Neural cell (in vitro differentiated cells): Measurements from ENCODE around the gene ALOX12. TPM values are rescaled to one million over a fixed set of nuclear protein-coding genes. Genes with fewer than 3 reads are reported as not detected.

Experiments used
- H2AFZ ChIP-seq: fragments of 200-600, 300-800 bp; sonication (generic), shearing (Covaris generic); 2 replicates; pipeline ENCODE4 v1.6.0; 2014; ENCODE audit warnings: low read depth, mild to moderate bottlenecking, antibody characterized with exemption, low read length, moderate library complexity
- H3F3A ChIP-seq: fragments of 200-600 bp; shearing (Covaris generic); 2 replicates; pipeline ENCODE4 v1.6.1; 2016; ENCODE audit warnings: mild to moderate bottlenecking, moderate library complexity, mixed read lengths, antibody characterized with exemption, low read length; ENCODE audit not compliant: insufficient read depth, poor library complexity, severe bottlenecking
- H3K27ac ChIP-seq: fragments of 200-600, 300-800 bp; sonication (generic), shearing (Covaris generic); 2 replicates; pipeline ENCODE4 v1.5.1; 2014; ENCODE audit warnings: mild to moderate bottlenecking, low read length, moderate library complexity
- H3K27me3 ChIP-seq: fragments of 300-800, 200-600 bp; sonication (generic), shearing (Covaris generic); 2 replicates; pipeline ENCODE4 v1.6.0; 2014; ENCODE audit warnings: mild to moderate bottlenecking, low read depth, low read length, moderate library complexity; ENCODE audit not compliant: insufficient read depth
- H3K36me3 ChIP-seq: fragments of 300-800, 200-600 bp; sonication (generic), shearing (Covaris generic); 2 replicates; pipeline ENCODE4 v1.5.1; 2014; ENCODE audit warnings: mild to moderate bottlenecking, antibody characterized with exemption, low read length, moderate library complexity; ENCODE audit not compliant: insufficient read depth
- H3K4me2 ChIP-seq: fragments of 300-800, 200-600 bp; sonication (generic), shearing (Covaris generic); 2 replicates; pipeline ENCODE4 v1.6.0; 2014; ENCODE audit warnings: mild to moderate bottlenecking, low read length
- H3K4me3 ChIP-seq: fragments of 300-800, 200-600 bp; sonication (generic), shearing (Covaris generic); 2 replicates; pipeline ENCODE4 v1.5.1; 2014; ENCODE audit warnings: mild to moderate bottlenecking, low read length, moderate library complexity
- H3K79me2 ChIP-seq: fragments of 200-600 bp; shearing (Covaris generic); replicated peaks from 2 replicates; pipeline ENCODE4 v1.6.0; 2014; ENCODE audit warnings: mild to moderate bottlenecking, low read length, moderate library complexity; ENCODE audit not compliant: insufficient read depth
- H3K9ac ChIP-seq: fragments of 300-800, 200-600 bp; sonication (generic), shearing (Covaris generic); 2 replicates; pipeline ENCODE4 v1.6.1; 2016; ENCODE audit warnings: mild to moderate bottlenecking, low read length, mixed read lengths
- H3K9me2 ChIP-seq: fragments of 200-600 bp; shearing (Covaris generic); 2 replicates; pipeline ENCODE4 v1.6.1; 2016; ENCODE audit warnings: mild to moderate bottlenecking, low read length, mixed read lengths; ENCODE audit not compliant: insufficient read depth
- H3K9me3 ChIP-seq: fragments of 200-600, 300-800 bp; sonication (generic), shearing (Covaris generic); 2 replicates; pipeline ENCODE4 v1.6.1; 2016; ENCODE audit warnings: mild to moderate bottlenecking, mixed run types, low read length, moderate library complexity, mixed read lengths
- H4K20me1 ChIP-seq: fragments of 200-600 bp; shearing (Covaris generic); 2 replicates; pipeline ENCODE4 v1.6.1; 2016; ENCODE audit warnings: mild to moderate bottlenecking, mixed run types; ENCODE audit not compliant: insufficient read depth
- EP300 ChIP-seq: fragments of 450-650 bp; conservative IDR thresholded peaks from 2 replicates; pipeline ENCODE4 v1.6.1; 2014; ENCODE audit warnings: antibody characterized with exemption, mild to moderate bottlenecking, moderate library complexity; ENCODE audit not compliant: poor library complexity, severe bottlenecking
- EZH2 ChIP-seq: fragments of 200-600, 300-800 bp; shearing (Covaris generic), sonication (generic); IDR thresholded peaks from 2 replicates; pipeline ENCODE4 v1.6.1; 2014; ENCODE audit warnings: antibody characterized with exemption, low read length, borderline replicate concordance, mild to moderate bottlenecking; ENCODE audit not compliant: insufficient read depth, poor library complexity, severe bottlenecking
- MXI1 ChIP-seq: fragments of 450-650 bp; conservative IDR thresholded peaks from 2 replicates; pipeline ENCODE4 v1.6.1; 2014; ENCODE audit warnings: antibody characterized with exemption, mild to moderate bottlenecking; ENCODE audit not compliant: poor library complexity, severe bottlenecking
- POLR2AphosphoS5 ChIP-seq: IDR thresholded peaks from 2 replicates; pipeline ENCODE4 v1.6.1; 2012
- RAD21 ChIP-seq: fragments of 450-650 bp; conservative IDR thresholded peaks from 2 replicates; pipeline ENCODE4 v1.6.1; 2014; ENCODE audit warnings: antibody characterized with exemption, mild to moderate bottlenecking, moderate library complexity
- SMC3 ChIP-seq: fragments of 450-650 bp; conservative IDR thresholded peaks from 2 replicates; pipeline ENCODE4 v1.6.1; 2014; ENCODE audit warnings: antibody characterized with exemption, mild to moderate bottlenecking, moderate library complexity; ENCODE audit not compliant: poor library complexity
- TAF1 ChIP-seq: IDR thresholded peaks from 2 replicates; pipeline ENCODE4 v1.6.1; 2012; ENCODE audit warnings: low read depth
- polyA plus RNA-seq: library from polyadenylated mRNA; depleted of rRNA; stranded (reverse); fragments of >200 nt; gene quantifications from 2 replicates; pipeline ENCODE4 v1.2.3, GENCODE V29; 2014
- TF ChIP-seq, protein P1 (sequence below): fragments of 450-650 bp; IDR thresholded peaks from 2 replicates; pipeline ENCODE4 v1.5.1; 2014; ENCODE audit warnings: antibody characterized with exemption, mild to moderate bottlenecking, moderate library complexity; ENCODE audit not compliant: poor library complexity, severe bottlenecking
- TF ChIP-seq, protein P2 (sequence below): IDR thresholded peaks from 2 replicates; pipeline ENCODE4 v1.6.1; 2012; ENCODE audit warnings: borderline replicate concordance

The ALOX12 gene
- polyA plus RNA-seq, 1 donor from 2014 or later, result not detected

DNA sequence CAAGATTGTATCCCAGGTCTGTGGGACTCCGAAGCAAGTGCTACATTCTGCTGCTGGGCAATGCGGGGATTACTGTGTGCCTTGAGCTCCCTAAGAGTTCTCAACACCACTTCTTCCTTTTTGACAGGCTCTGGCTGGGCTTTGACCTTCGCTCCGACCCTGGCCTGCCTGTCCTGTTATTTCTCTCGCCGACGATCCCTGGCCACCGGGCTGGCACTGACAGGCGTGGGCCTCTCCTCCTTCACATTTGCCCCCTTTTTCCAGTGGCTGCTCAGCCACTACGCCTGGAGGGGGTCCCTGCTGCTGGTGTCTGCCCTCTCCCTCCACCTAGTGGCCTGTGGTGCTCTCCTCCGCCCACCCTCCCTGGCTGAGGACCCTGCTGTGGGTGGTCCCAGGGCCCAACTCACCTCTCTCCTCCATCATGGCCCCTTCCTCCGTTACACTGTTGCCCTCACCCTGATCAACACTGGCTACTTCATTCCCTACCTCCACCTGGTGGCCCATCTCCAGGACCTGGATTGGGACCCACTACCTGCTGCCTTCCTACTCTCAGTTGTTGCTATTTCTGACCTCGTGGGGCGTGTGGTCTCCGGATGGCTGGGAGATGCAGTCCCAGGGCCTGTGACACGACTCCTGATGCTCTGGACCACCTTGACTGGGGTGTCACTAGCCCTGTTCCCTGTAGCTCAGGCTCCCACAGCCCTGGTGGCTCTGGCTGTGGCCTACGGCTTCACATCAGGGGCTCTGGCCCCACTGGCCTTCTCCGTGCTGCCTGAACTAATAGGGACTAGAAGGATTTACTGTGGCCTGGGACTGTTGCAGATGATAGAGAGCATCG is 42.4 kb downstream of the ALOX12 start:
- no peak for TF ChIP-seq TAF1
- no peak for TF ChIP-seq POLR2AphosphoS5
- no peak for TF ChIP-seq RAD21
- H3F3A ChIP-seq, result no peaks in the 10 kb centered on the region
- no peaks in the 10 kb centered on the region for H3K36me3 ChIP-seq
- no peak overlapping the region for H3K4me3 ChIP-seq
- no peaks in the 10 kb centered on the region for H3K79me2 ChIP-seq
- H3K27me3 ChIP-seq, result peaks cover 20% of the 10 kb centered on the region
- H3K4me2 ChIP-seq, result no peak overlapping the region
- no peaks in the 10 kb centered on the region for H4K20me1 ChIP-seq
- H3K9me2 ChIP-seq, result no peaks in the 10 kb centered on the region
- H3K9ac ChIP-seq, result no peak overlapping the region
- no peaks in the 10 kb centered on the region for H3K9me3 ChIP-seq
- H2AFZ ChIP-seq, result no peak overlapping the region
- no peak overlapping the region for H3K27ac ChIP-seq

DNA sequence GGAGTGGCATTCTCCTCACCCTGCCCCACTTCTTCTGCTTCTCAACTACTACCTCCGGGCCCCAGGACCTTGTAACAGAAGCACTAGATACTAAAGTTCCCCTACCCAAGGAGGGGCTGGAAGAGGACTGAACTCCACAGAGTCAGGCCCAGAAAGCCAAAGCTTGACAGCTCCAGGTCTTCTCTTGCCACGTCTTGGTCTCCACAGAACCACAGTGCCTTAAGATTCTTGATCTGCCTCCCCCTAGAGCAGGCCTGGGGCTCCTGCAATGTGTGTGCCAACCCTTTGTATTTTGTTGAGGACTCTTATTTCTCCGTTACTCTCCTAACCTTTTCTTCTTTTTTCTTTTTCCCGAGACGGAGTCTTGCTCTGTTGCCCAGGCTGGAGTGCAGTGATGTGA is 44.0 kb downstream of the ALOX12 start:
- no peaks in the 10 kb centered on the region for H4K20me1 ChIP-seq

More for the DNA sequence above, 44.0 kb downstream of the ALOX12 start:
- Histone ChIP-seq H3K4me2 (no peak overlapping the region), H3F3A (no peaks in the 10 kb centered on the region), H3K9ac (no peak overlapping the region), H3K9me2 (no peaks in the 10 kb centered on the region), H3K4me3 (no peak overlapping the region), H3K27ac (no peak overlapping the region), H2AFZ (no peak overlapping the region), H3K27me3 (peaks cover 35% of the 10 kb centered on the region), H3K36me3 (no peaks in the 10 kb centered on the region), H3K9me3 (no peaks in the 10 kb centered on the region), H3K79me2 (no peaks in the 10 kb centered on the region)
- TF ChIP-seq MXI1, result no peak
- TF ChIP-seq POLR2AphosphoS5, result no peak
- no peak for TF ChIP-seq EZH2
- no peak for TF ChIP-seq EP300
- no peak for TF ChIP-seq RAD21
- TF ChIP-seq, protein P1, sequence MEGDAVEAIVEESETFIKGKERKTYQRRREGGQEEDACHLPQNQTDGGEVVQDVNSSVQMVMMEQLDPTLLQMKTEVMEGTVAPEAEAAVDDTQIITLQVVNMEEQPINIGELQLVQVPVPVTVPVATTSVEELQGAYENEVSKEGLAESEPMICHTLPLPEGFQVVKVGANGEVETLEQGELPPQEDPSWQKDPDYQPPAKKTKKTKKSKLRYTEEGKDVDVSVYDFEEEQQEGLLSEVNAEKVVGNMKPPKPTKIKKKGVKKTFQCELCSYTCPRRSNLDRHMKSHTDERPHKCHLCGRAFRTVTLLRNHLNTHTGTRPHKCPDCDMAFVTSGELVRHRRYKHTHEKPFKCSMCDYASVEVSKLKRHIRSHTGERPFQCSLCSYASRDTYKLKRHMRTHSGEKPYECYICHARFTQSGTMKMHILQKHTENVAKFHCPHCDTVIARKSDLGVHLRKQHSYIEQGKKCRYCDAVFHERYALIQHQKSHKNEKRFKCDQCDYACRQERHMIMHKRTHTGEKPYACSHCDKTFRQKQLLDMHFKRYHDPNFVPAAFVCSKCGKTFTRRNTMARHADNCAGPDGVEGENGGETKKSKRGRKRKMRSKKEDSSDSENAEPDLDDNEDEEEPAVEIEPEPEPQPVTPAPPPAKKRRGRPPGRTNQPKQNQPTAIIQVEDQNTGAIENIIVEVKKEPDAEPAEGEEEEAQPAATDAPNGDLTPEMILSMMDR, result no peak
- TF ChIP-seq SMC3, result no peak
- no peak for TF ChIP-seq TAF1
- TF ChIP-seq, protein P2, sequence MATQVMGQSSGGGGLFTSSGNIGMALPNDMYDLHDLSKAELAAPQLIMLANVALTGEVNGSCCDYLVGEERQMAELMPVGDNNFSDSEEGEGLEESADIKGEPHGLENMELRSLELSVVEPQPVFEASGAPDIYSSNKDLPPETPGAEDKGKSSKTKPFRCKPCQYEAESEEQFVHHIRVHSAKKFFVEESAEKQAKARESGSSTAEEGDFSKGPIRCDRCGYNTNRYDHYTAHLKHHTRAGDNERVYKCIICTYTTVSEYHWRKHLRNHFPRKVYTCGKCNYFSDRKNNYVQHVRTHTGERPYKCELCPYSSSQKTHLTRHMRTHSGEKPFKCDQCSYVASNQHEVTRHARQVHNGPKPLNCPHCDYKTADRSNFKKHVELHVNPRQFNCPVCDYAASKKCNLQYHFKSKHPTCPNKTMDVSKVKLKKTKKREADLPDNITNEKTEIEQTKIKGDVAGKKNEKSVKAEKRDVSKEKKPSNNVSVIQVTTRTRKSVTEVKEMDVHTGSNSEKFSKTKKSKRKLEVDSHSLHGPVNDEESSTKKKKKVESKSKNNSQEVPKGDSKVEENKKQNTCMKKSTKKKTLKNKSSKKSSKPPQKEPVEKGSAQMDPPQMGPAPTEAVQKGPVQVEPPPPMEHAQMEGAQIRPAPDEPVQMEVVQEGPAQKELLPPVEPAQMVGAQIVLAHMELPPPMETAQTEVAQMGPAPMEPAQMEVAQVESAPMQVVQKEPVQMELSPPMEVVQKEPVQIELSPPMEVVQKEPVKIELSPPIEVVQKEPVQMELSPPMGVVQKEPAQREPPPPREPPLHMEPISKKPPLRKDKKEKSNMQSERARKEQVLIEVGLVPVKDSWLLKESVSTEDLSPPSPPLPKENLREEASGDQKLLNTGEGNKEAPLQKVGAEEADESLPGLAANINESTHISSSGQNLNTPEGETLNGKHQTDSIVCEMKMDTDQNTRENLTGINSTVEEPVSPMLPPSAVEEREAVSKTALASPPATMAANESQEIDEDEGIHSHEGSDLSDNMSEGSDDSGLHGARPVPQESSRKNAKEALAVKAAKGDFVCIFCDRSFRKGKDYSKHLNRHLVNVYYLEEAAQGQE, result no peak
